SW 1271 (cell line): ENCODE results near the gene SCUBE1.

Experiments used
- DNase-seq, 2 experiments: peaks; one replicate each; lab custom pipeline; 2025; lab: John Stamatoyannopoulos, UW

SCUBE1 gene

DNA sequence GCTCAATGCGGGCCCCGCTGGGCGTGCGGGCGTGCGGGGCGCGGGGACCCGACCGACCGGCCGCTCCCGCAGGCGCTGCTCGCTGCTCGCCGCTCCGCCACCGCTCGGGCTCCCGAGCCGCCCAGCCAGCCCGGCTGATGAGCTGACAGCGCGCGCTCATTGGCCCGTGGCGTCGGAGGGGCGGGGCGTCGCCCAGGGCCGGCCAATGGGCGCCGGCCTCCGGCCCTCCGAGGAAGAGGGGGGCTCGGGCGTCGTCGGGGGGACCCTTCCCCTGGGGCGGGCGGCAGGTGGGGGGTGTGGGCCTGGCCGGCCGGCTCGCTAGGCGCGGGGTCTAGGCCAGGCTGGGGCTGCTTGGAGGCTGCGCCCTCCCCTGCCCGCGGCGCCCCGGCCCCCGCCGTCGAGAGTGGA lies at the start of gene SCUBE1:
Gene SCUBE1, minus strand, starts transcription at position 111 of the 408 bp plus-strand sequence. CDS start 111 bp downstream, outside the sequence.
- peak in 1 of 2 experiments; percentile 9 for DNase-seq

DNA sequence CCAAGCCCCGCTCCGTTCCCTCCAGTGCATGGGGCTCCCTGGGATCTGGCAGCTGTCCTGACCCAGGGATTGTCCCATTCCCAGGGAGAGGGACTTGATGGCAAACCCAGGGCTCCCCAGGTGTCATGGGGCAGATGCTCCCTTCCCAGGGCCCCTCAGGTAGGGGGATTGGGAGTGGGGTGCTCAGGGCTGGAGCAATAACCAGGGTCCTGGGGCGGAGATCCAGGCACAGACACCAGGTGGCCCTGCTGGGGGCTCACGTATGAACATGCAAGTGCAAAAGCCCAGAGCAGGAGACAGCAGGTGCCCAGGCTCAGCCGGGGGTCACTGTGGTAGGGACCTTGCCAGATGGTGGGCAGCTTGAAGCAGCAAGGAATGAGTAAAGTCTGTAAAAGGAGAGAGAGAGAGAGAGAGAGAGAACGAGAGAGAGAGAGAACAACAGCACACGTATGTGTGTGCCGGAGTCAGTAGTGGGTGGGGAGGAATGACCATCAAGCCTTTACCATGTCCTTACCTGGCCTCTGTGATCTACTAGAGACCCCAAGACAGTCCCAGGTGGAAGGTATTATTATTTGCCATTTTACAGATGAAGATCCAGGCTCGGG lies 49.3 kb upstream of the SCUBE1 start:
- no peak for DNase-seq

DNA sequence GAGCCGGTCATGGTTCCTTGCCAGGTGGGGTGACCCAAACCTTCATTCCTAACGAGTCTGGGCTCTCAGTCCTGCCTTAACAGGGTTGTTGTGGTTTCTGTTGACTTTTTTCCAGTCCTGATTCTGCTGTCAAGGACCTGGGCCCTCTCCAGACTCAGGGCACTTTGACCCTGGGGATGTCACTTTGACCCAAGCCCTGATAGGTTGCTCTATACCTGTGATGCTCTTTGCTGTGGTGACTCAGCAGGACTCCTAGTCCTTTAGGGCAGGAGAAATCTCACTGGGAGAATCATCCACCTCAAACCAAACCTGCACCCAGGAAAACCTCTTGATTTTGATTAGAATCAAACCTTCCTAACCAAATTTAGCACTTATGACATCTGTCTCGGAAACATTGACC lies 48.1 kb upstream of the SCUBE1 start:
- no peak for DNase-seq

DNA sequence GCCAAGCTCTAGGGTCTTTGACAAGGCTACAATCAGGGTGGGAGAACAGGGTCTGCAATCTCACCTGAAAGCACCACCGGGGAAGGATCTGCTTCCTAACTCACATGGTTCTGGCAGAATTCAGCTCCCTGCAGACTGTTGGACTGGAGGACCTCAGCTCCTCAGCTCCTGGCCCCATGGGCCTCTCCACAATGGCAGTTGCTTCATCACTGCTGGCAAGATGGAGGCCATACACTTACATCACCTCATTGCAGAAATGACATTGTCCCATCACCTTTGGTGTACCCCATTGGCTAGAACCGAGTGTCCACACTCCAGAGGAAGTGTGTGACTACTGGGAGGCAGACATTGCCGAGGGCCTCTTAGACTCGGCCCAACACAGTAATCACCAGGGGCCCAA lies 47.7 kb upstream of the SCUBE1 start:
- no peak for DNase-seq

DNA sequence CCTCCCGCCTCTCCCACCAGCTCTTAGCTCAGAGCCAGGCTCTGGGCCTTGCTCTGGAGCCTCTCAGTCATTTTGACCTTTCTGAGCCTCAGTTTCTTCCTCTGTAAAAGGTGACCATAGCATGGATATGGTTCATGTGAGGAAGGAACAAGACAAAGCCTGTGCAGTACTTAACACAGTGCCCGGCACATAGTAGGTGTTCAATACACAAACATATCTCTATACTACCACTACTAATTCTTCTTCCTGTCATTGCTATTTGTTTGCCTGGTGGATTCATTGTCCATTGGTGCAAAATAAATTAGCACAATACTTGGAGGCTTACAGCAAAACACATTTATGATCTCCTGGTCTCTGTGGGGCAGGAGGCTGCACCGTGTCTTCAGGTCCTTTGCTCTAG lies 47.0 kb upstream of the SCUBE1 start:
- no peak for DNase-seq

DNA sequence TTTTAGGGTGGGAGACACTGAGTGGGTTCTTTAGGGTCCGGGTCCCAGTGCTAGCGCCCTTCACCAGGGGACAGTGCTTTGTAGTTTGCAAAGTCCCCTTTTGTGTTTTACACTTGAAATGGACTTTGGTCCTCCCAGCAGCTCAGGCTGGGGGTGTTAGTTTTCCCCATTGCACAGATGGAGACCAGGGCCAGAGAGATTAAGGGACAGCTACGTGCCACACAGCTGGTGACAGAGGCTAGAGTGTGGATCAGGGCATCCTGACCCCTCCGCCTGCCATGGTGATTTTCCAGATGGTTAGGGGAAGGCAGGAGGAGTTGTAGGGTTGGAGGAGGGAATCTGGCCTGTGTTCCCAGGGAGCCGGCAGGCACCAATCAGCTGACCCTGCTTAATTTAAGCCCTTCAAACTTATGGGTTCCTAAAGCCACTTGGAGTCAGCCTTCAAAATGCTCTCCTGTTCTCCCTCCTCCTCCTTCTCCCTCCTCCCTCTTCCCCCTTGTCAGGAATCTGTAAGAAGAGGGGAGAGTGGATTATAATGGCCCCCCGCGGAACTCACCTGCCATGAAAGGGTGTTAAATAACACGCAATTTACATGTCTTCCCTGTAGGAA lies 46.2 kb upstream of the SCUBE1 start:
- DNase-seq, result no peak

DNA sequence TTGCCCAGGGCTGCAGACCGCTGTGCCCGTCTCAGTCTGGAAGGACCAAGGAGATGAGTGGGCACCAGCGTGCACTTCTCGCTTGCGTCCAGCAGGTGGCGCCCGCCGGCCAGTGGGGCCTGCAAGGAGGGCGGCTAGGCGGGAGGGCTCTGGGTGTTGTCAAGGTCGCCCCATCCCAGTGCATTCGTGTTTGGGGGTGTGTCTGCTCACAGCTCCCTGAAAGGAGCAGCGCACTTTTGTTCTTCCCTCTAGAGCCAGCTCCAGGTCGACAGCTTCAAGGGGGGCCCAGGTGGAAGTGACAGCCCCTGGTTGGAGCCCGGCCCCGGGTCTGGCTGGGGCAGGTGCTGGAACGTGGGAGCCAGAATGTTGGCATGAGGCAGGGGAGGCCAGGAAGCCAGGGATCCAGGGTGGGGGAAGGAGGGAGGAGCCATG lies 45.3 kb upstream of the SCUBE1 start:
- DNase-seq, result peak; percentile 23 to 49

DNA sequence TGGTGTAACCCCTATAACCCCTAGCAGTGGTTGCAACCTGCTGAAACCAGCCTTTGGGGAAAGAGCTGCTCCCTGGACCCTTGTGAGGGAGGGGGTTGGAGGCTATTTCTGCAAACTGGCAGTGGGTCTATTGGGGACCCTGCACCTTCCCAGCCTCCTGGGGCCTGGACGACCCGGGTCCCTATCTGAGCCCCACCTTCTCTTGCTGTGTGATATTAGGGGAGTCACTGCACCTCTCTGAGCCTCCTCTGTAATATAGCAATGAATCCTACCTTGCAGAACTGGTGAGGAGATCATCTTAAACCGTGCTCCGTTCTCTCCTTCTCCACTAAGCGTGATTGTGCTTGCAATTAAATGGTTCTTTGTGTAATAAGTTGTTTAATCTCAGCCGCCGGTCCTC lies 44.6 kb upstream of the SCUBE1 start:
- DNase-seq, result no peak

DNA sequence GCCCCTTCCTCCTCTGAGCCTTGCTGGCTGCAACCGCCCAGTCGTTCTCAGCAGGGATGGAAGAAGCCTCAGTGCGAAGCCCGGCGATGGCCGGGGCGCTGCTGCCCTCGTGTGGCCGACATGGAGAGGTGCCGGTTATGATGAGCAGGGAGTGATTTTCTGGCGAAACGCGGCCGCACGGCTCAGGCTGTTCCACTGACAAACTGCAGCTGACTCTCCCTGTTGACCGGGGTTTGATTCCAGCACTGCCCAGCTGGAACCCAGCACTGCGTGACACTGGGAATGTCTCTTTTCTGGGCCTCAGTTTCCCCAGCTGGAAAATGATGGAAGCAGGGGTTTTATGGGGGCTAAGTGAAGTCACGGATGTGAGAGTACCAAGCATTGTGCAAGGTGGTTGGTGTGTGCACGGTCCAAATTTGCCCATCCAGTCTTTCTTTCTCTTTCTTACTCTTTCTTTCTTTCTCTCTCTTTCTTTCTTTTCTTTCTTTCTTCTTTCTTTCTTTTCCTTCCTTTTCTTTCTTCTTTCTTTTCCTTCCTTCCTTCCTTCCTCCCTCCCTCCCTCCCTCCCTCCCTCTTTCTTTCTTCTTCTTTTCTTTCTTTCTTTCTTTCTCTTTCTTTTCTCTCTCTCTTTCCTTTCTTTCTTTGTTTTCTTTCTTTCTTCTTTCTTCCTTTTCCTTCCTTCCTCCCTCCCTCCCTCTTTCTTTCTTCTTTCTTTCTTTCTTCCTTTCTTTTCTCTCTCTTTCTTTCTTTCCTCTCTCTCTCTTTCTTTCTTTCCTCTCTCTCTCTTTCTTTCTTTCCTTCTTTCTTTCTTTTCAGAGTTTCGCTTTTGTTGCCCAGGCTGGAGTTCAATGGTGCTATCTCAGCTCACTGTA lies 42.8 kb upstream of the SCUBE1 start:
- DNase-seq, result peak; percentile 12 to 70

DNA sequence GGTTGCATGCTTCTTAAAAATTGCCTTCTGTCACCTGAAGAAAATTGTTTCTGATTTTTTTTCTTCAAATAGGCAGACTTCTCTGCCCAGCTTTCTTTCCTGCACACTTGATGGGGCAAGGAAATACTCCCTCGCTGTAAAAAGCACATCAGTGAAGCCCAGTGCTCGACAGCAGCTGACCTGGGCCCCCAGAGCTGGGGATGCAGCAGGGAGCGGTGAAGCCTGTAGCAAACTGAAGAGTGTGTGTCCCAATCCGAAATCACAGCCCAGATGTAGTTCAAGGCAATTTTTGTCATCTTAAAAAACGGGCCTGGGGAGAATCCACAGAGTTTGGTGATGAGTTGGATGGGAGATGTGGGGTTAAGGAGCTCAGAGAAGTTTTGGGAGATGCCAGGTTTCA lies 41.7 kb upstream of the SCUBE1 start:
- DNase-seq, result no peak

DNA sequence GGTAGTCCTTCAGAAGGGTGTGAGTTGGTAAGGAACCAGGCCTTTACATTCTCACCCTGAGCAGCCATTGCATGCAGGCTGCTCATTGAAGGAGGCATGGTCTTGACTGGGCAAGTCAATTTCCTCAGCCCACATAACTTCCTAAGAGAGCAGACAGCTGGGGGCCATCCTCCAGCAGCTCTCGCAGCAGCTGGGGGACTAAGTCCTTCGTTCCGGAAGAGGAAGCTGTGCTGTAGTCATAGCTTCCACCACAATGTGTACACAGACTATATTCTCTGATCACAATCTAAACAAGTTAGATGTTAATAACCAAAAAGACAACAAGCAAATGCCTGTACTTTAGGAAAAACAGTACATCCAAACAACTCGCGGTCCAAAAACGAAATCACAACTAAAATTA lies 38.5 kb upstream of the SCUBE1 start:
- no peak for DNase-seq

DNA sequence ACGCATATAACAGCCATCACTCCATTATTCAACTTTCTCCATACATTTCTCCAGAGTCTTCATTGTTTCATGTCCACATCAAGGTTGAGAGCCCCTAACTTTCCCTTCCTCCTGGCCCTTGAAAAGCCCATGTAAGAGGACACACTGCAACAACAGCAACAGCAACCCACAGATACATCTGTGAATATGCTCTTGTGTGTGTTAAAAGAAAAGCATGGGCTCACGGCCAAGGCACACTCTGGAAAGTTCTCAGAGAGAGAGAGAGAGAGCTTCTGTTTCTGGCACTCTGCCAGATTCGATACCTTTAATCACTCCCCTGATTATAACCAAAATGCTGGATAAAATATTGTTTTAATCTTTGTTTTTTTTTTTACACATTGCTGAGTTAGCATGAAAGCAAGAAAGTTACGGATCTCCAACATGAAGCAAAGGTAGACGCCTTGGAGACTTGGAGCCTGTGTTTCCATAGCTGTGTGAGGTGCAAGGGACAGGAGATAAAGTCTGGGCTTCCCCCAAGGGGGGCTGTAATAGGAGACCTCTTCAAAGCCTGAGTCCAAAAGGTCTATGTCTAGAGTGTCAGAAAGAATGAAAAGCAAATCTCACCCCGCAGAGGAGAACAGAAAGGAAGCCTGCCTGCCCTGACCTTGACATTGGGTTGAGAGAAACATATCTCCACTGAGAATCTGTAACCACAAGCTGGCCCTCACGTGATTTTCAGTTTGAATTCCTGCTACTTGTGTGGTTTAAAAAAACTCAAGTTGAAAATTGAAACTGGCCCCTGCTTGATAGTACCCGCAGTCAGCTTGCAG lies 34.9 kb upstream of the SCUBE1 start:
- DNase-seq, result no peak

DNA sequence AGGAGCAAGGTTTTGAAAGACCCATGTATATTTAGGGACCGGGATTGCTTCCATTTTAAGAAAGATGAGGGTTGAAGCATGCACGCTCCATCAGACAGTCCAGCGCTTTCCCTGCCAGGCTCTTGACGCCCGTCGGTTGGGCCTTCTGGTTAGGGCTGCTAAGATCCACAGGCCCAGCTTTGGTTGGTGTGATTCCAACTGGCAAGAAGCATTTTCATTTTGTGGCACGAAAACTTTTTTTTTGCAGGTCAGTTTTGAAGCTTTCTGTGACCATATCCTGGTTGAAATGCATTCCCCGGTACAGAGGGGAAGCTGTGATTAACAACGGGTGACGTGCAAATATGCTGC lies 34.4 kb upstream of the SCUBE1 start:
- no peak for DNase-seq

DNA sequence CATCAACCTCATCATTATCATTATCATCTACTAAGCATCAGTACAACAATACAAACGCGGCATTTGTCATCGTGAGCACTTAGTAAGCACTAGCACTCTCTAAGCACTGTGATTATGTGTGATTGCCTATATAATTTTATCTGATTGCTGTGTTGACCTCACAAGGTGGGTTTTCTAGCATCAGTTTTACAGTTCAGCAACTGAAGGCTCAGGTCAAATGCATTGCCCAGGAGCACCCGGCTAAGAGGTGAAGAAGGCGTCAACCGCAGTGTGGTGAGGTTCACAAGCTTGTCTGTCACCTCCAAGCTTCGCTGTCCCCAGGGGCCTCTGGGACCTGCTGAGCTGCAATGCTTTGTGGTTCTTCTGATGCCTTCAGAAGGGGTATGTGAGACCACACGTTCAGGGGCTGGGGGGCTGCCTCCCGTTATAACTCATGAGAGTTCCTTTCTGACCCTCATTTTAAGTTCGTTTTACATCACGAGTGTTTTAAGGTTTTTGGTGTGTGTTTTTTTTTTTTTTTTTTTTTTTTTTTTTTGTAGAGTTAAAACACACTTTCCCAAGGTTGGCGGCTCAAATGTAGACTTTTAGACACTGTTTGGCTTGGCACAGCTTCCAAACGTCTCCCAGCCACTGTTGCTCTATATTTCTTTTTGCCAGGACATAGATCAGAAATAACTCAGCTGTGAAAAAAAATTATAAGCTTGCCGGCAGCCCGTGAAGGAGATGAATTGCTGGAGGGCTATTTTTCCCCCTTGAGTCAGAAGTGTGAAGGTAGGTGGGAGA lies 33.8 kb upstream of the SCUBE1 start:
- no peak for DNase-seq

DNA sequence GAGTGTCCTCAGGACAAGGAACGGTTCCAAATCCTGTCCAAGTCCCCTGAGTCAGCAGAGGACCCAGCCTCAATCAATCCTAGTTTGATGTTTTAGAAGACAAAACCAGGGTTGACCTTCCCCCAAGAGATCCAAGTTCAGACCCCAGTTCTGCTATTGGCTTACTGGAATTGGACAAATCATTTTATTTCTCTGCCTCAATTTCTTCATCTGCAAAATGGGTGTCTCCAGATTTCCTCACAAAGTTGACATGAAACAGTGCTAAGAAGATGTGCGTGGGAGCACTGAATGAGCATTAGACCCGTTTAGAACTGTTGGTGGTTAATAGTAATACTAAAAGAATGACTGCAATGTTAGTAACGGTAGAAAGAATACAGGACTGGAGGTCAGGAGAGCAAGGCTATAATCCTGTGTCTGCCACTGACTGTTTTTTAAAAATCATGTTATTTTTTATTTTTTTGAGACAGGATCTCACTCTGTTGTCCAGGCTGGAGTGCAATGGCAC lies 32.8 kb upstream of the SCUBE1 start:
- DNase-seq, result no peak

DNA sequence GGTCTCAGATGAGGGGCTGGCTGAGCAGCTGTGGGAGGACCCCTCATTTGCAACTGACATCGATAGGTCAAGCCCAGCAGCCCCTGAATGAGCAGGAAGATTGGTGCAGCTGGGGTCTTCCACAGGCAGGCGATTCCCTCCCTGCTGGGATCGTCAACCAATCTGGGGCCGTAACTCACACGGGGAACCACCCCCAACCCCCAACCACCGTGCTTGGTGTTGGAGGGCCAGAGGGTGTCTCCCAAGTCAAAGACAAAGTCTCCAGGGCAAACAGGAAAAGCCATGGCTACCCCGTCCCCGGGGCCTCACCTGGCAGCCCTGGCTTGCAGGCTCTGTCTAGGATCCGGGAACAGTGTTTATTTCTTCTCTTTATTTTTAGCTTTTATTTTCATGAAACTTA lies 26.9 kb upstream of the SCUBE1 start:
- DNase-seq, result no peak

DNA sequence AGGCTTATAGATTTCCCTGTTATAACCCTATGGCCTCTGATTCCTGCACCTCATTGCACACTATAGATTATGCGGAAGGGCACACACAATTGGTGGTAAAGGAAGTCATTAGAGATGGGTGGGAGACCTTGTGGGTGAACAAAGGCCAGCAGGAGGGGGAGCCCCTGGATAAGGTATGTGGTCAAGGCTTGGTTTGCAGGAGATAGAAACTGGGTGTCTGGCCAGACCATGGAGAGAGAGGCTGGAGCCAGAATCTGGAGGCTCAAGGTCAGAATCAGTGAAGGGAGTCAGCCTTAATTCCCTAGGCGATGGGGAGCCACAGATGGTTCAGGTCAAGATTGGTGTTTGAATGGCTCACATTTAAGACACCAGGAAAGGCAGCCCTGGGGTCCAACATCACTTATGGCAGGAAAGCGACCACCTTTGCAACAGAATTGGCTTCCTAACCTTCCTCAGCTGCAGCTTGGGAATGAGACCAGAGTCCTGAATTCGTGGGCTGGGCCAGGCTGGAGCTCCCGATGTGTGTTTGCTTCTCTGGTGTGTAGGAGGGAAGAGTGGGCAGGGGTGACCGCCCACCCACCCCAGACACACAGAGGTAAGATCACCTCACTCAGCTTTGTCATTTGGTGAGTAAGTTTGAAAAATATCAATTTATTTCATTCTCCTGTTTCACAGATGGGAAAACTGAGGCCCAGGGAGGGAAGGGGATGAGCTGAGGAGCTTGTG lies 22.7 kb upstream of the SCUBE1 start:
- DNase-seq, result no peak

DNA sequence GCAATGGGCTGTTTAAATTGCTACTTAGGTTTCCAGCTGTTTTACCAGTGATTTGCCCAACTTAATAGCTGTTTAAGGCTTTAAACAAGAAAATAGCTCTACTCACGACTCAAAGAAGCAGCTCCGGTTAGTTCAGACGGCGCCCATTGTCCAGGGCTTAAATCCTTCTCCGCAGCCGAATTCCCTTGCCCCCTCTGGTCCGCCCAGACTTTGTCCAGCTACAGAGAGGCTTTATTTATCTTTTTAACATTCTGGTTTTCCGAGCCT lies 20.9 kb upstream of the SCUBE1 start:
- no peak for DNase-seq

DNA sequence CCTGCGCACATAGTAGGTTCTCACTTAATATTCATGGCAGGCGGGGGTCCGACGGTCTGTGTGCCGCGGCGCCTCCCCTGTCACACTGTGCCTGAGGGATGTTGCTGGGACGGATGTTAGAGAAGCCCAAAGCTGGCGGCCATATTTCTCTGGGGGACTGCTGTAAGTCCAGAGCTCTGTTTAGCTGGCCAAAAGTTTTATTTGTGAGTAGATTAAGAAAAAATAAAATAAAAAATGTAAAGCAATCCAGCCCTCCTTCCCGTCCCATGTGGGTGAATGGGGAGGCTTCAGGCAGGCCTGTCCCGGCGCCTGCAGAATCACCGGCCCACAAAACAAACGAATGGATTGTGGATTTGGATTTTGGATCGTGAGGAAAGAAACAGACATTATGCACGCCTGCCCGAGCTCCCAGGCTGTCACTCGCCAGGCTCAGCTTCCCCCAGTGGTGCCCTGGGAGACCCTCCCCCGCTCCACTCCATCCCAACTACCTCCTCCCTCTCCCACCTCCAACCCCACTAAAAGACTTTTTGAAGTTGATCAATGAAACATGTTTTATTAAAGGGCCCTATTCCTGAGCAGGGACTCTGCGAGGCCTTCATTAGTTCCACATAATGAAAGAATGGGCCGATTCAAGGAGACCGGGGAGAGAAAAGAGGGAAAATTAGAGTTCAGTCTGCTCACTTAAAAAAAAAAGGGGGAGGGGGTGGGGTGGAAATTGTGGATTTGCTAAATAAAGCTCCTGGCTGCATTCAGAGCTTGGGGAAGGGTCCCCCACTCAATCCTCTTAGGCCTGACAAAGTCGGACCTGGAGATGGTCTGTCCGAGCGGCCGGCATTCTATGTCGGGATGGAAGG lies 20.4 kb upstream of the SCUBE1 start:
- no peak for DNase-seq

DNA sequence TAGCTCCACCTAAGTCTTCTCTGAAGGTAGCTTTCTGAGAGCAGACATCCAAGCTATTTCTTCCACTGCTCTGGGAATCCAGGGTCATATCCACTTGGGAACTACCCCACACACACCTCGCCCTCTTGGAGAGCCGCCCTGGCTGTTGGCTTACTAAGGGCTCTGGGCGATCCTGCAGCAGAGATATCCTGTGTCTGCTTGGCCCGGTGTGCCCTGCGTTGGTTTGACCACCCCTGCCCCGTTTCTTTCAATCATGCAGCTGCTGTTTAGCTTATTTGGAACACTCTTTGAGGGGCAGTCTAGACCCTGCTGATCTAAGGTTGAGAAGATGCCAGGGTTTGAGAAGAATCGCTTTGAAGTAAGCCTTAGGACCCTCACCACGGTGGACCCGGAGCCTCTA lies 17.4 kb upstream of the SCUBE1 start:
- DNase-seq, result no peak
